Mesodermal cell (in vitro differentiated cells): ENCODE data around the gene TBX2.

ENCODE experiments used
- H3K27ac ChIP-seq: 2 replicates; pipeline ENCODE4 v1.7.0; 2013; ENCODE audit warnings: mild to moderate bottlenecking, low read depth, low read length, moderate library complexity; ENCODE audit not compliant: severe bottlenecking
- H3K36me3 ChIP-seq: 2 replicates; pipeline ENCODE4 v1.7.1; 2013; ENCODE audit warnings: mild to moderate bottlenecking, low read length, moderate library complexity; ENCODE audit not compliant: control insufficient read depth, insufficient read depth
- H3K4me1 ChIP-seq: one replicate; pipeline ENCODE4 v1.7.1; 2013; ENCODE audit warnings: mild to moderate bottlenecking, low read length; ENCODE audit not compliant: insufficient read depth, control insufficient read depth, poor library complexity, severe bottlenecking
- H3K4me3 ChIP-seq: 2 replicates; pipeline ENCODE4 v1.7.0; 2013; ENCODE audit warnings: low read length, control low read depth, mild to moderate bottlenecking; ENCODE audit not compliant: insufficient read depth, poor library complexity, severe bottlenecking; ENCODE audit errors: extremely low read depth
- H3K9me3 ChIP-seq: 2 replicates; pipeline ENCODE4 v1.7.1; 2013; ENCODE audit warnings: mild to moderate bottlenecking, low read length, moderate library complexity; ENCODE audit not compliant: control insufficient read depth
- WGBS, 2 experiments: methylation state at CpG; one replicate each; pipeline ENCODE4 v1.1.5; 2013; ENCODE audit warnings: missing lambda C conversion rate in 2 of 2; ENCODE audit not compliant: insufficient coverage in 2 of 2; 5-methylcytosine and 5-hydroxymethylcytosine counted together

The TBX2 gene

DNA sequence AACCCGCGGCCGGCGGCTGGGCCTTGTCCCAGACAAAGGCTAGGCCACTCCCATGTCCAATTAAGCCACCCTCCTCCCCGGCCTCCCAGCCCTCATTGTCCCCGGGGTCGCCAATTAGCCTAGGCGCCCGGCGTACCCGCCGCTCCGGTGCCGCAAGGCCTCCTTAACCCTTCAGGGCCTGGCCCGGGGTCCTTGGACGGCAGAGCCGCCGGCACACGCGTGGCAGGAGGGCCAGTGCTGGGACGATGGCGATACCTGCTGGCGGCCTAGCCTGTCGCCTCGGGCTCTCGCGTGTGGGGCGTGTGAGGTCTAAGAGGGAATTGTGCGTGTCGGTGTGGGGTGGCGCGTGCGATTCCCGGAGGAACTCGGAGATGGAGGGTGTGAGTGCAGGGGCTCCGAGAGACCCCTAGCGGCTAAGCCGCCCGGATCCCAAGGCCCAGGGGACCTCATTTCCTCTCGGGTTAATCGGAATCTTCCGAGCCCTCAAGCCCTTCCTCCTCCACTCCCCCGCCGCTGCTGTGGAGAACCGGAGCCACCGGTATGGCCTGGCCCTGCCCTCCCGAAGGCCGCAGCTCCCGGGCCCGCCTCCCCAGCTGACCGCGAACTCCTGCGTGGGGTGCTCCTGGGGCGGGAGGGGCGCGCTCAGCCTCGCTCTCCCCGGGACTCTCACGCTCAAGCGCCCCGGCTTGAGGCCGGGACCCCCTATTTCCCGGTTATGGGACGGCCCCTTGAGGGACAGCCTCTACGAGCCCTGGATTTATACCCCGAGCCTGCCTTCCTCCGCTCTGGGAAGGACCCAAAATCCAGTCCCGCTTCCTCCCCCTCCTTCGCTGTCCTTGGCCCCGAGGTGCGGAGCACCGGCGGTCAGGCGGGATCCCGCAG is 11.9 kb downstream of the TBX2 start:
- WGBS, 2 experiments = 1 to 2% methylated on average over 53 to 66 of the region's 75 CpGs
- H3K4me1 ChIP-seq = no peaks in the 10 kb centered on the region
- no peaks in the 10 kb centered on the region for H3K9me3 ChIP-seq
- H3K27ac ChIP-seq = peak overlapping the region; percentile 45
- no peaks in the 10 kb centered on the region for H3K36me3 ChIP-seq
- H3K4me3 ChIP-seq = peak overlapping the region; percentile 57

DNA sequence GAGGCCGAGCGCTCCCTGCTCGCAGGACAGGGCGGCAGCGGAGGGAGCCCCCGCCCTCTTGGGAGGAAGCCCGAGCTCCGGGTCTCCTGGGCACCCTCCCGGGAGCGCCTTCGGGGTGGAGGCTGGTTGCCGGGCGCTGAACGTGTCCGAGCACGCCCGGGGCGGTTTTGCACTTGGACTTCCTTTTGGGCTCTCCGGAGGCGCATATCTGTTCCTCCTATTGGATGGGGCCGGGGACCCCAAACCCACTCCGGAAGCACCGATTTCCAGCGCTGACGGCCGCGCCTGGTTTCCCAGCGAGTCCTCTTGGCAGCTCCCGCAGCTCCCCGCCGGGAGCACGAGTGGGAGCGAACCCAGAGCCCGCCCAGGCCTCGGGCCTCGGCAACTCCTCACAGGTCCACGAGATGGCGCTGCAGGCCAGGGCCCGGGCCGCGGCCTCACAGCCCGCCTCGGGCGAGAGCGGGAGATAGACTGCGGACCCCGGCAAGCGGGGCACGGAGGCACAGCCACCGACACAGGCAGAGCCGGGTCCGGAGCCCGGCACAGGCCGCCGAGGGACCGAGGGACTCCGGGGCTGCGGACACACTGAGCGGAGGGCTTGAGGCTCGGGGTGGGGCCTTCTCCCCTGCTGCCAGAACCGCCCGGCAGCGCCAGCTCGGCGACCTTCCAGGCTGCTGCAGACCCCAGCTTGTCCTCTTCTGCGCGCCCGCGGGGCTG is 12.7 kb downstream of the TBX2 start:
- H3K27ac ChIP-seq = peak overlapping the region; percentile 45
- H3K4me1 ChIP-seq = no peaks in the 10 kb centered on the region
- H3K9me3 ChIP-seq = no peaks in the 10 kb centered on the region
- WGBS, 2 experiments = 0 to 1% methylated on average over 62 to 63 of the region's 69 CpGs
- H3K4me3 ChIP-seq = peak overlapping the region; percentile 57
- H3K36me3 ChIP-seq = no peaks in the 10 kb centered on the region

GRCh38 chr17:61412860-61413660 is 13.4 kb downstream of the TBX2 start:
- Histone ChIP-seq H3K9me3 (no peaks in the 10 kb centered on the region), H3K36me3 (no peaks in the 10 kb centered on the region), H3K4me3 (peak overlapping the region; percentile 57), H3K4me1 (no peaks in the 10 kb centered on the region), H3K27ac (no peak overlapping the region)
- WGBS, 2 experiments = 3 to 9% methylated on average over 23 to 32 of the region's 38 CpGs

DNA sequence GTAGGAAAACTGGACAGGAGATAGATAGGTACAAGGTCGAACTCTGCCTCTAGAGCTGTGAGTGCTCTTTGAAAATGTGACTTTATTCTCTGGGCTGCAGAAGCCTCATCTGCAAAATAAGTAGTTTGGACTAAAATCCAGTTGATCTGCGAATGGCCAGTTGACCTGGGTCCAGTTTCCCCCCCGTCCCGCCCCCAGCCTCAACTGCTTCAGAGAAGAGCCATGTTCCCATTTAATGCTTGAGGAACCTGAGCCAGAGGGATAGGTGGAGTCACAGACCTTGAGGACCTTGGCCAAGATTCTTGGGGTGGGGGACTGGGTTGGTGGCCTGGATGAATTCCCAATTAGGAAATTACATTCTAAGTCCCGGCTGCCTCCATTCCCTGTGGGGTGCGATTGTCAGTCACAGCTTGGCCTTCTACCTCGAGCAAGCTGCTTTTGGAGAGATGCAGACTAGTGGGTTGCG is 14.1 kb downstream of the TBX2 start:
- whole genome bisulfite sequencing, 2 experiments = 83 to 94% methylated on average over 6 to 7 of the region's 8 CpGs
- Histone ChIP-seq H3K36me3 (no peaks in the 10 kb centered on the region), H3K9me3 (no peaks in the 10 kb centered on the region), H3K4me1 (no peaks in the 10 kb centered on the region), H3K4me3 (peak overlapping the region; percentile 57), H3K27ac (no peak overlapping the region)

DNA sequence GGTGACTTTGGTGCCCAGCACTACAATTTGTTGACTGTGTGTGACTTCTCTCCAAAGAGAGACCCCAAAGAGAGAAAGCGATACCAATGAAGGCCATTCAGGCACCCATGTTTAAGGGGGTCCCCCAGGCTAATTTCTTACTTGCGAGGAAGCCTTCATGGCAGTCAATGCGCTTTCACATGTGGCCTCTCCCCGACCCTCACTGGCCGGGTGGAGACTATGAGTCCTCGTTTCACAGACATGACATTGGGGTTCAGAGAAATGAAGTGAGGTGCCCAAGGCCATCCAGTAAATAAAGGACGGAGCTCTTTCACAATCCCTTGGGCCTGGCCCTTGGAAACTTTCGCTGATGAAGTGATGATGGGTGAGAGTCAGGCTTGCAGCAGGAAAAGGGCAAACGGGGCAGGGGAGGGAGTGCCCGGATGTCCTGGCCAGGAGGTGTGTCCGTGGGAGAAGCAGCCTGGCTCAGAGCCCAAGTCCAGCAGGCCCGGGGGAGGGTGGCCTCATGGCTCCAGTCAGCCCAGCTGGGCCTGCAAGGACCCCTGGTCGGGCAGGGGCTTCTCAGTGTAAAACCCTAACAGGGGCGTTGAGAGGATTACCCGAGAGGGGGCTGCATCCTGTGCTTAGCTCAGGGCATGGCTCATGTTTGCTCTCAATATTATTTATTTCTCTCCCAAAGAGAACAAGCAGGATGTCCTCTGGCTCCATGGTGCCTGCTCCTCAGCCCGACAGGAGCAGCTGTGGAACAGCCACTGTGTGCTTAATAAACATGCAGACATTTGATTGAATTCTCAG is 14.7 kb downstream of the TBX2 start:
- 89% methylated on average over 15 to 16 of the region's 16 CpGs for WGBS, 2 experiments
- H3K27ac ChIP-seq = no peak overlapping the region
- no peaks in the 10 kb centered on the region for H3K9me3 ChIP-seq
- no peaks in the 10 kb centered on the region for H3K4me1 ChIP-seq
- H3K4me3 ChIP-seq = no peak overlapping the region
- H3K36me3 ChIP-seq = no peaks in the 10 kb centered on the region

DNA sequence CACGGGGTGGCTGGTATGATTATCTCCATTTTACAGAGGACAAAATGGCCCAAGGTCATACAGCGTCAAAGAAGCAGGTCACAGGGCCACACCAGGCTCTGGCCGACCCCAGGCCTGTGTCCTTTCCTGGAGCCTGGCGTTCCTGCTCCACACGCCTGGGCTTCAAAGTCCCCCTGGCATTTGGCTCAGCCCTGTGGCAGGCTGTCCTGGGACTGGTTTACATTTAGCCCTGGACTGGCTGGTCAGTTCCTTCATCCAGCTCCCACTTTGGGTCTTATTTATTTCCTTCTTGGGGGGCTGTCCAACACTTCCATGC is 15.3 kb downstream of the TBX2 start:
- H3K36me3 ChIP-seq = no peaks in the 10 kb centered on the region
- no peak overlapping the region for H3K27ac ChIP-seq
- H3K4me3 ChIP-seq = no peak overlapping the region
- no peaks in the 10 kb centered on the region for H3K4me1 ChIP-seq
- no peaks in the 10 kb centered on the region for H3K9me3 ChIP-seq
- 91 to 99% methylated on average over 5 of the region's 5 CpGs for WGBS, 2 experiments

GRCh38 chr17:61415374-61416210 is 15.9 kb downstream of the TBX2 start:
- 90 to 100% methylated on average over 1 to 3 of the region's 6 CpGs for WGBS, 2 experiments
- Histone ChIP-seq H3K36me3 (no peaks in the 10 kb centered on the region), H3K27ac (no peak overlapping the region)

DNA sequence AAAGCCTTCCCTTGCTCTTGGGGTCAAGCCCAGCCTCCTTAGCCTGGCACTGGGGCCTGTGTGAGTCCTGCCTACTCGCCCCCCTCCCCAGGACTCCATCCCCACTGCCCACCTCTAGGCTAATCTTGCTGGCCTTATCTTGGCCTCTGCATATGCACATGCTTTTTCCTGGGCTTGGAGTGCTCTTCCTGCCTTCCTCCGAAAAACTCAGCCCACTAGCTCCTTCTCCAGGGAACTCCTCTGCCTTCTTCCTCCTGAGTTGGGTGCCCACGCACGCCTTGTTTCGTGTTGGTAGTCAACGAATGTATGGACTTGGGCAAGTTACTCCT is 16.5 kb downstream of the TBX2 start:
- Histone ChIP-seq H3K4me1 (no peaks in the 10 kb centered on the region), H3K27ac (no peak overlapping the region), H3K36me3 (no peaks in the 10 kb centered on the region), H3K9me3 (no peaks in the 10 kb centered on the region), H3K4me3 (no peak overlapping the region)
- 70 to 84% methylated on average over 4 to 6 of the region's 6 CpGs for WGBS, 2 experiments

More at GRCh38 chr17:61415374-61416210, 15.9 kb downstream of the TBX2 start:
- Histone ChIP-seq H3K4me1 (no peaks in the 10 kb centered on the region), H3K4me3 (no peak overlapping the region), H3K9me3 (no peaks in the 10 kb centered on the region)

GRCh38 chr17:61416540-61417363 is 17.1 kb downstream of the TBX2 start:
- Histone ChIP-seq H3K4me3 (peak overlapping the region; percentile 8), H3K27ac (no peak overlapping the region), H3K36me3 (no peaks in the 10 kb centered on the region), H3K9me3 (no peaks in the 10 kb centered on the region), H3K4me1 (no peaks in the 10 kb centered on the region)
- WGBS, 2 experiments = 25 to 26% methylated on average over 24 to 33 of the region's 43 CpGs
